Cardiac muscle cell (in vitro differentiated cells and primary cell): ENCODE results near the gene LPCAT1. TPM values are rescaled to one million over a fixed set of nuclear protein-coding genes. Genes with fewer than 3 reads are reported as not detected.

Experiments
- DNase-seq, 2 donors: peaks; one replicate each; pipeline versions ENCODE4 v3.0.0 to v3.0.0-alpha.2; 2010 to 2017; ENCODE audit warnings: low read depth in 1 of 2, low spot score in 1 of 2
- H3K27ac ChIP-seq: fragments of 200-600 bp; sonication (generic); 2 replicates; pipeline ENCODE4 v1.5.1; 2016
- H3K27me3 ChIP-seq: fragments of 200-600 bp; sonication (generic); 2 replicates; pipeline ENCODE4 v1.6.0; 2016; ENCODE audit warnings: control low read depth
- H3K36me3 ChIP-seq: fragments of 200-600 bp; sonication (generic); 2 replicates; pipeline ENCODE4 v1.5.1; 2016; ENCODE audit warnings: control low read depth
- H3K4me1 ChIP-seq: fragments of 200-600 bp; sonication (generic); 2 replicates; pipeline ENCODE4 v1.8.1; 2017; ENCODE audit warnings: low read depth, mild to moderate bottlenecking, mixed run types
- H3K4me3 ChIP-seq: fragments of 200-600 bp; sonication (generic); 2 replicates; pipeline ENCODE4 v1.5.1; 2016; ENCODE audit warnings: mild to moderate bottlenecking
- H3K9me3 ChIP-seq: fragments of 200-600 bp; sonication (generic); 2 replicates; pipeline ENCODE4 v1.5.1; 2017; ENCODE audit warnings: low read depth, mild to moderate bottlenecking, control low read depth
- CTCF ChIP-seq: IDR thresholded peaks from 2 replicates; pipeline ENCODE4 v1.5.1; 2012; ENCODE audit warnings: low read depth, mild to moderate bottlenecking, low read length
- polyA plus RNA-seq: library from polyadenylated mRNA; unstranded; fragments of >200 nt; fragmentation: Nextera tagmentation; extraction: Ambion mirVana; gene quantifications from 2 replicates; pipeline ENCODE4 v1.2.1, GENCODE V29; 2016
- total RNA-seq: library from RNA; depleted of rRNA; stranded (reverse); fragments of >200 nt; gene quantifications from 2 replicates; pipeline ENCODE4 v1.2.3, GENCODE V29; 2016

Gene LPCAT1
- total and polyA plus RNA-seq, 2 experiments from 2014 or later, result 48.5 to 57.3 TPM

- no peaks in the 10 kb centered on the region for H3K4me1 ChIP-seq
- TF ChIP-seq CTCF, result no peak
- peaks cover 3% of the 10 kb centered on the region for H3K36me3 ChIP-seq
- H3K4me3 ChIP-seq, result no peak overlapping the region
- H3K27me3 ChIP-seq, result no peaks in the 10 kb centered on the region
- no peak for DNase-seq
- no peak overlapping the region for H3K27ac ChIP-seq
- H3K9me3 ChIP-seq, result no peaks in the 10 kb centered on the region
Measured at GRCh38 chr5:1564824-1565736, 41.3 kb upstream of the LPCAT1 start.

- Histone ChIP-seq H3K4me1 (no peaks in the 10 kb centered on the region), H3K36me3 (peaks cover 3% of the 10 kb centered on the region), H3K27me3 (no peaks in the 10 kb centered on the region), H3K9me3 (no peaks in the 10 kb centered on the region), H3K4me3 (no peak overlapping the region), H3K27ac (no peak overlapping the region)
- peak in 1 of 2 donors; percentile 56 for DNase-seq
- TF ChIP-seq CTCF, result no peak
Measured at GRCh38 chr5:1564182-1564748, 40.5 kb upstream of the LPCAT1 start.

- Histone ChIP-seq H3K27me3 (no peaks in the 10 kb centered on the region), H3K27ac (no peak overlapping the region), H3K9me3 (no peaks in the 10 kb centered on the region), H3K4me1 (no peaks in the 10 kb centered on the region), H3K4me3 (no peak overlapping the region), H3K36me3 (peaks cover 3% of the 10 kb centered on the region)
- no peak for DNase-seq
- no peak for TF ChIP-seq CTCF
Measured at GRCh38 chr5:1563617-1564181, 39.9 kb upstream of the LPCAT1 start.

- Histone ChIP-seq H3K36me3 (no peaks in the 10 kb centered on the region), H3K4me3 (no peak overlapping the region), H3K9me3 (no peaks in the 10 kb centered on the region), H3K4me1 (no peaks in the 10 kb centered on the region), H3K27me3 (no peaks in the 10 kb centered on the region), H3K27ac (no peak overlapping the region)
- TF ChIP-seq CTCF, result no peak
- no peak for DNase-seq
Measured at GRCh38 chr5:1563051-1563461, 39.3 kb upstream of the LPCAT1 start.

GRCh38 chr5:1562599-1562998 is 38.8 kb upstream of the LPCAT1 start:
- H3K27ac ChIP-seq, result no peak overlapping the region
- no peak for TF ChIP-seq CTCF
- no peaks in the 10 kb centered on the region for H3K4me1 ChIP-seq
- DNase-seq, result no peak
- no peak overlapping the region for H3K4me3 ChIP-seq
- H3K27me3 ChIP-seq, result no peaks in the 10 kb centered on the region
- H3K36me3 ChIP-seq, result no peaks in the 10 kb centered on the region
- no peaks in the 10 kb centered on the region for H3K9me3 ChIP-seq
